NCI-H1694 (cell line): Measurements from ENCODE around the gene TTC39C.
"Not testable (repeated sequence)": the region's sequence is repeated elsewhere in the genome, so short reads cannot be mapped to it uniquely, and the experiment has no call there.

ENCODE experiments used
- DNase-seq: peaks from one replicate; lab custom pipeline; 2025; lab: John Stamatoyannopoulos, UW

Gene TTC39C

GRCh38 chr18:24018299-24018886 is 3.8 kb downstream of the TTC39C start:
- no peak for DNase-seq

GRCh38 chr18:24019641-24020331 is 5.2 kb downstream of the TTC39C start:
- DNase-seq, result no peak

DNA sequence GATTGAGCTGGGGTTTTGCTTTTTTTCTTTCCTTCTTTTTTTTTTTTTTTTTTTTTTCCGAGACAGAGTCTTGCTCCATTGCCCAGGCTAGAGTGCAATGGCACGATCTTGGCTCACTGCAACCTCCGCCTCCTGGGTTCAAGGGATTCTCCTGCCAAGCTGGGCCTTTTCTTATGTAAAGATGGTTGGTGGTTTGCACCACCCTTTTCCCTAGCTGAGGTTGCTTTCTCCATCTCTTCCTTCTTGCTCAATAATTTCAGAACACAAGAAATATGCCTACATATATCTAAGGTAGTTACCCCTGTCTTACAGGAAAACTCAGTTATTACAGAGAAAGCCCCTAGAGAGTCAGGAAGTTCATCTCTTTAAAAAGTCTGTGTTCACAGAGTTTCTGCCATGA is 7.0 kb downstream of the TTC39C start:
- DNase-seq, result no peak

DNA sequence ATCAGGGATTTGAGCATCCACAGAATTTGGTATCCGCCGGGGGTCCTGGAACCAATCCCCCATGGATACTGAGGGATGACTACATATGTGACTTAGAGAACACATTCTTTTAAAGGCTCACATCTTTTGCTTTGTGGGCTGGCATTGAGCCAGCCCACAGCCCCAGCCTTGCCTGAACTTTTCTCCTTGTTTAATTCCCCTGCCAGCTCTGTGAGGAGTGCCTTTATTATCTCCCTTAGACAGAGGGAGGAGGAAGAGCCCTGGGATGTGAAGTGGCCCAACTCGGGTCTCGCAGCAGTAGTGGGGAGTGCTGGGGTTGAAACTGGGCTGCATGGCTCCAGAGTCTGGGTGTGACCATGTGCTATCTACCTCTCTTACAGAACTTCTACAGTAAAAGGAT is 7.6 kb downstream of the TTC39C start:
- DNase-seq, result no peak

- no peak for DNase-seq
Observed at GRCh38 chr18:24023185-24023814, 8.7 kb downstream of the TTC39C start.

- DNase-seq, result no peak
Observed at GRCh38 chr18:24024425-24024824, 9.9 kb downstream of the TTC39C start.

- no peak for DNase-seq
Observed at GRCh38 chr18:24026457-24026856, 11.9 kb downstream of the TTC39C start.

DNA sequence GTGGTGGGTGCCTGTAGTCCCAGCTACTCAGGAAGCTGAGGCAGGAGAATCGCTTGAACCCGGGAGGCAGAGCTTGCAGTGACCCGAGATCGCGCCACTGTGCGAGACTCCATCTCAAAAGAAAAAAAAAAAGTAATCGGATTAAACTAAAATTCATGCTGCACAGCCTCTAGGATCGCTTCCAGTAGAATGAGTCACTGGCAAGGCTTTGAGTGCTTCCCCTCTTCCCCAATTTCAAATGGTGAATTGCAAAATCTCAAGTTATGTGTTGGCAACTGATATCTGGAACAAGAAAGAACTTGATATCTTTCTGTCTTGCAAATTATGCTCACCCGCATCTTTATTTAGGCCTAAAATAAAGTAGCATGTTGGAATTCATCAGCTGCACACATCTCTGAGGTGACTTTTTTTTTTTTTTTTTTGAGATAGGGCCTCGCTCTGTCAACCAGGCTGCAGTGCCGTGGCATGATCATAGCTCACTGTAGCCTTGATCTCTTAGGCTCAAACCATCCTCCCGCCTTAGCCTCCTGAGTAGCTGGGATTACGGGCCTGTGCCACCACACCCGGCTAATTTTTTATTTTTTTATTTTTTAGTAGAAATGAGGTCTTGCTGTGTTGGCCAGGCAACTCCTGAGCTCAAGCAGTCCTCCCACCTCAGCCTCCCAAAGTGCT is 12.7 kb downstream of the TTC39C start:
- no peak for DNase-seq

GRCh38 chr18:24028946-24029345 is 14.4 kb downstream of the TTC39C start:
- DNase-seq, result not testable (repeated sequence)

DNA sequence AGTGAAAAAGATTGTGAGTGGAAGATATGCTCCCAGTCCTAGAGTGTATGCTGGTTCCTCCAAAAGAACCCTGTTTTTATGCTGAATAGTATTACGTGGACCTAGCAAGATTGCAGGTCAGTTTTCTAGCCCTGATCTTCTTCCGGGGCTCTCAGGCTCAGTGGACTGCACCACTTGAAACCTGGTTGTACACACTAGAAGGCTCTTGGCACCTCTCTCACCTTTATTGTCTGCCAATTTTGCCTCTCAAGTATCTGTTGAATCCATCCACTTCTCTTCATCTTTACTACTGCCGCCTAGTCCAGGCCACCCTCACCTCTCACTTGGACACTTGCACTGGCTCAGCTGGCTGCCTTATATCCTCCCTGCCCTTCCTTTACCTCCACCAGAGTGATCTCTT is 16.8 kb downstream of the TTC39C start:
- DNase-seq, result no peak

- no peak for DNase-seq
Observed at GRCh38 chr18:24031916-24032315, 17.4 kb downstream of the TTC39C start.

DNA sequence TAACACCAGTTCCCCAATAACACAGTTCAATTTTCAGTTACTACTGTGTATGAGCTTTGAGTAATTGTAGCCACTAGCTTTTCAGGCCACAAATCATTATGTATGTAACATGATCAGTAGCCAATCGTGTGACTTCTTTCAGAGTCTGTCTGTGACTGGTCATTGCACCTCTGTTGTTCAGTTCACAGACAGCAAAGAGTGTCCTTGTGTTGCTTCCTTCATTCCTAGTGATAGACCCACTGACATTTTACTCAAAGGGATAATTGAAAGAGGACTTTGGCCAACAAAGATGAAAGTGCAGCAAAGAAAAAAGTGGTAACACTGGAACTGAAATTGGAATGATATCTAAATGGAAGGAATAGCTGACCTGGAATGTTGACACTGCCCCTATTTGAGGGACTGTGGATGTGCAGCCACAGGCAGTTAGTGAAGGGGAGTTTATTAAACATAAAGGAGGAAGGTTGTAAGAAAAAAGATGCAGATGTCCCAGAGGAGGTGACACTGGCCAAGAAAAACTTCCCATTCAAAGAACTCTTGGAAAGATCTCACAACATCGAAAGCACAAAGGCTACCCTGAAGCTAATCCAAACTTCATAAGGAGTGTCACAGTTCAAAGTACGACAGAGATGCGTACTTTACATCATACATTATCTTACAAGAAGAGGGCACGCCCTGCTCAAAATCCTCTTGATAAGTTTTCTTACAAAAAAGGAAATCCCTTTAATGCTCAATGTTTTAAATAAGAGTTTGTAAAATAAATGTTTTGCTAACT is 19.3 kb downstream of the TTC39C start:
- no peak for DNase-seq

- DNase-seq, result no peak
Observed at GRCh38 chr18:24035316-24035715, 20.8 kb downstream of the TTC39C start.

DNA sequence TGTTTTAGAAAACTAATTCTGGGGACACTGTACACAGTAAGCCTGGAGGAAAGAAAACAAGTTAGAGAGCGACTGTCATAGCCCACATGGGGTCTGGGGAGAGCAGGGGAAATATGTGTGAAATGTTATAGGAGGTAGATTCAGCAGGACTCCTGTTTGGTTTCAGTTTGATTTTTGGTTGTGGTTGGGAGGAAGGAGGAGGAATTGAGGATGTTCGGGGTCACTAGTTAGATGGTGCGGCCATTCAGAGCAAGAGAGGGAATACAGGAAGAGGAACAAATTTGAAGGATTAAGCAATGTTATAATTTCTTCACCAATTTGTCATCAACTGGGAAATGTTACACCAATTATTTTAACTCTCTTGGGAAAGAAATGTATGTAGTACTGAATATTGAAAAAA is 25.1 kb downstream of the TTC39C start:
- no peak for DNase-seq

- DNase-seq, result no peak
Observed at GRCh38 chr18:24041691-24042090, 27.1 kb downstream of the TTC39C start.

DNA sequence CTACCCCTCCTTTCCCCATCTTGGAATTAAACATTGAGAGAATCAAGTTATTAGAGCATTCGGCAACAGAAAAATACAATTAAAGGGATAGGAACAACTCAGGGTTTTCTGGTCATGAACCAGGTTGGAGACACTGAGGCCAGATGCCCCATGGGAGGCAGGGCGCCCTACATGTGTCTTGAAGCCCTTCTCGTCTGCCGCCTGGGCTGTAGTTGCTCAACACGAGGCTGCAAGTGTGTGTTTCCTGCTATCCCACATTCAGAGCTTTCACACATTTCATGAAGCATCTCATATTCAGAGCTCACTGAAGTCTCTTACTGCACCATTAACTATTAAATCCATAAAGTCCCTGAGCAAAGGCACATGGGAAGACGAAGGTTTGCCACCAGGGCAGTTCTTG is 28.8 kb downstream of the TTC39C start:
- no peak for DNase-seq

GRCh38 chr18:24048261-24048660 is 33.7 kb downstream of the TTC39C start:
- DNase-seq, result no peak

DNA sequence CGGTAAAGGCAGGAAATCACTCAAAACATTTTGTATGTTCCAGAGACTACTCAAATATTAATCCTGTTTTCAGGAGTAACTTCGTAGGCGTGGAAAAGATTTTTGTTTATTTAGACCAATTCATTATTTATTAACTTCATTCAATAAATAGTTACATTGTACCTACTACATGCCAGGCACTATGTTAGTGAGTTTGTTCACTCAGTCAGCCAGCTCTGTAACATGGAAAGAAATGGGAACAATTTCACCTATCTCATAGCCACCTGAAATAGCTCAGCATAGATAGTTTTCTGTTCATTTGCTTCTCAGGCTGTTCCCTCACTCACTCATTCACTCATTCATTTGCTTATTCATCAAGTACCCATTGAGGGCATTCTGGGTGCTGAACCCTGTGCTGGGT is 34.6 kb downstream of the TTC39C start:
- no peak for DNase-seq

- no peak for DNase-seq
Observed at GRCh38 chr18:24051031-24051947, 36.7 kb downstream of the TTC39C start.

DNA sequence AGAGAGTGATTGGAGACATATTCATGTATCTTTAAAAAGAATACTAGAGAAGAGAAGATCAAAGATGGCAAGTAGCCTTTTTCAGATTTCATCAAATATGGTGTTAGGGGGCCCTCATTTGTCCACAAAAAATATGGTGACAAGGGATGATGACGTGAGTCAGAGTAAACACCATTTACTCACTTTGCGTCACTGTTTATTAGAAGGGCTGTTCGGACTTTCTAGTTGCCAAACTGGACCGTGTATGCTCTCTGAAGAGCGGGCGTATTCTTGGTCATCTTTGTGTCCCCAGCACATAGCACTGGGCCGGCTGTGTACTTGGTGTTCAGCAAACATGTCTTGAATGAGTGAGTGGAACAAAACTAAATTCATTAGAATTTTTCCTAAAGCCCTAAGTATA is 37.5 kb downstream of the TTC39C start:
- DNase-seq, result no peak

- DNase-seq, result no peak
Observed at GRCh38 chr18:24053211-24053610, 38.7 kb downstream of the TTC39C start.
